ENCODE data around the gene DNTTIP2. TPM values are rescaled to one million over a fixed set of nuclear protein-coding genes. Genes with fewer than 3 reads are reported as not detected.
A peak's percentile ranks its signal among the peaks of the same experiment; 100 is the strongest.
"Not testable (repeated sequence)": the region's sequence is repeated elsewhere in the genome, so short reads cannot be mapped to it uniquely, and the experiment has no call there.

DNTTIP2 gene
- total RNA-seq, 2 donors from 2014 or later: 56.2 to 74.7 TPM

- Histone ChIP-seq H3K9ac (ENCODE audit: extremely low read depth, low read length, poor library complexity, severe bottlenecking) (no peak overlapping the region), H3K27me3 (ENCODE audit: control insufficient read depth, insufficient read depth, low read length, poor library complexity, severe bottlenecking) (no peaks in the 10 kb centered on the region), H3K4me3 (ENCODE audit: low read length) (peak overlapping the region; percentile 38), H3K36me3 (ENCODE audit: control insufficient read depth, insufficient read depth, low read length) (no peaks in the 10 kb centered on the region), H3K27ac (ENCODE audit: low read depth, low read length) (no peak overlapping the region), H3K9me3 (ENCODE audit: control insufficient read depth, low read length) (peaks cover 46% of the 10 kb centered on the region), H3K4me1 (ENCODE audit: control insufficient read depth, insufficient read depth, low read length) (peaks cover 4% of the 10 kb centered on the region)
- H3K27ac Mint-ChIP-seq: no peak overlapping the region
- no peak for TF ChIP-seq CTCF (conservative IDR thresholded peaks at IDR 0.05)
- peaks cover 19% of the 10 kb centered on the region for H3K4me1 Mint-ChIP-seq
- DNase-seq: no peak
- H3K4me3 Mint-ChIP-seq: no peak overlapping the region
- peaks cover 52% of the 10 kb centered on the region for H3K9me3 Mint-ChIP-seq
- no peaks in the 10 kb centered on the region for H3K27me3 Mint-ChIP-seq (ENCODE audit: insufficient read depth)
- peaks cover 63% of the 10 kb centered on the region for H3K36me3 Mint-ChIP-seq (ENCODE audit: low read depth)
- 97 to 100% methylated on average over 2 to 3 of the region's 3 CpGs for WGBS, 2 experiments (ENCODE audit: insufficient coverage in 1 of 2, insufficient read length in 1 of 2)
Measured at GRCh38 chr1:93837961-93838360, 41.0 kb downstream of the DNTTIP2 start.

GRCh38 chr1:93833293-93833692, 45.7 kb downstream of the DNTTIP2 start:
- 96 to 100% methylated on average over 1 to 3 of the region's 3 CpGs for WGBS, 2 experiments (ENCODE audit: insufficient coverage in 1 of 2, insufficient read length in 1 of 2)
- H3K36me3 Mint-ChIP-seq (ENCODE audit: low read depth): peaks cover 80% of the 10 kb centered on the region
- H3K4me1 ChIP-seq (ENCODE audit: control insufficient read depth, insufficient read depth, low read length); H3K27ac ChIP-seq (ENCODE audit: low read depth, low read length); H3K36me3 ChIP-seq (ENCODE audit: control insufficient read depth, insufficient read depth, low read length); H3K4me3 Mint-ChIP-seq; H3K9ac ChIP-seq (ENCODE audit: extremely low read depth, low read length, poor library complexity, severe bottlenecking); H3K27ac Mint-ChIP-seq; H3K27me3 Mint-ChIP-seq (ENCODE audit: insufficient read depth); H3K27me3 ChIP-seq (ENCODE audit: control insufficient read depth, insufficient read depth, low read length, poor library complexity, severe bottlenecking): not testable (repeated sequence)
- peaks cover 92% of the 10 kb centered on the region for H3K9me3 ChIP-seq (ENCODE audit: control insufficient read depth, low read length)
- peak; percentile 61 for DNase-seq
- peaks cover 15% of the 10 kb centered on the region for H3K4me1 Mint-ChIP-seq
- H3K9me3 Mint-ChIP-seq: peaks cover 93% of the 10 kb centered on the region
- H3K4me3 ChIP-seq (ENCODE audit: low read length): peak overlapping the region; percentile 71

- DNase-seq: no peak
- H3K9ac ChIP-seq (ENCODE audit: extremely low read depth, low read length, poor library complexity, severe bottlenecking): no peak overlapping the region
- TF ChIP-seq CTCF (conservative IDR thresholded peaks at IDR 0.05): no peak
- Mint-ChIP-seq H3K27ac (no peak overlapping the region), H3K27me3 (ENCODE audit: insufficient read depth) (no peaks in the 10 kb centered on the region), H3K4me1 (peaks cover 5% of the 10 kb centered on the region), H3K4me3 (no peak overlapping the region), H3K36me3 (ENCODE audit: low read depth) (peaks cover 48% of the 10 kb centered on the region), H3K9me3 (peaks cover 56% of the 10 kb centered on the region)
- 90 to 100% methylated on average over 2 to 4 of the region's 4 CpGs for WGBS, 2 experiments (ENCODE audit: insufficient coverage in 1 of 2, insufficient read length in 1 of 2)
- H3K9me3 ChIP-seq (ENCODE audit: control insufficient read depth, low read length): peaks cover 59% of the 10 kb centered on the region
- H3K4me1 ChIP-seq (ENCODE audit: control insufficient read depth, insufficient read depth, low read length): no peaks in the 10 kb centered on the region
- no peaks in the 10 kb centered on the region for H3K36me3 ChIP-seq (ENCODE audit: control insufficient read depth, insufficient read depth, low read length)
- H3K27me3 ChIP-seq (ENCODE audit: control insufficient read depth, insufficient read depth, low read length, poor library complexity, severe bottlenecking): no peaks in the 10 kb centered on the region
- peak overlapping the region; percentile 70 for H3K4me3 ChIP-seq (ENCODE audit: low read length)
- H3K27ac ChIP-seq (ENCODE audit: low read depth, low read length): no peak overlapping the region
Measured at GRCh38 chr1:93829061-93829460, 49.9 kb downstream of the DNTTIP2 start.

GRCh38 chr1:93828367-93828755, 50.6 kb downstream of the DNTTIP2 start:
- no peaks in the 10 kb centered on the region for H3K27me3 ChIP-seq (ENCODE audit: control insufficient read depth, insufficient read depth, low read length, poor library complexity, severe bottlenecking)
- H3K9me3 ChIP-seq (ENCODE audit: control insufficient read depth, low read length): peaks cover 52% of the 10 kb centered on the region
- H3K4me3 Mint-ChIP-seq: no peak overlapping the region
- no peak overlapping the region for H3K27ac ChIP-seq (ENCODE audit: low read depth, low read length)
- peaks cover 49% of the 10 kb centered on the region for H3K9me3 Mint-ChIP-seq
- H3K27ac Mint-ChIP-seq: no peak overlapping the region
- no peak overlapping the region for H3K4me3 ChIP-seq (ENCODE audit: low read length)
- no peaks in the 10 kb centered on the region for H3K4me1 ChIP-seq (ENCODE audit: control insufficient read depth, insufficient read depth, low read length)
- DNase-seq: no peak
- H3K9ac ChIP-seq (ENCODE audit: extremely low read depth, low read length, poor library complexity, severe bottlenecking): no peak overlapping the region
- 92 to 98% methylated on average over 1 of the region's 1 CpG for WGBS, 2 experiments (ENCODE audit: insufficient coverage in 1 of 2, insufficient read length in 1 of 2)
- H3K36me3 Mint-ChIP-seq (ENCODE audit: low read depth): peaks cover 42% of the 10 kb centered on the region
- no peaks in the 10 kb centered on the region for H3K27me3 Mint-ChIP-seq (ENCODE audit: insufficient read depth)
- no peak for TF ChIP-seq CTCF (conservative IDR thresholded peaks at IDR 0.05)
- H3K36me3 ChIP-seq (ENCODE audit: control insufficient read depth, insufficient read depth, low read length): no peaks in the 10 kb centered on the region
- H3K4me1 Mint-ChIP-seq: peaks cover 5% of the 10 kb centered on the region
